C4-2B (cell line): ENCODE data around the gene PHOSPHO2.
A peak's percentile ranks its signal among the peaks of the same experiment; 100 is the strongest.

Source experiments
- H3K27ac ChIP-seq: fragments of 450-650 bp; 2 replicates; pipeline ENCODE4 v1.5.1; 2017
- ZFX ChIP-seq: fragments of 450-650 bp; IDR thresholded peaks from 2 replicates; pipeline ENCODE4 v1.6.1; 2017
- TF ChIP-seq, protein P1 (sequence below): fragments of 450-650 bp; conservative IDR thresholded peaks from 2 replicates; pipeline ENCODE4 v1.5.1; 2017; ENCODE audit warnings: mild to moderate bottlenecking

PHOSPHO2 gene

DNA sequence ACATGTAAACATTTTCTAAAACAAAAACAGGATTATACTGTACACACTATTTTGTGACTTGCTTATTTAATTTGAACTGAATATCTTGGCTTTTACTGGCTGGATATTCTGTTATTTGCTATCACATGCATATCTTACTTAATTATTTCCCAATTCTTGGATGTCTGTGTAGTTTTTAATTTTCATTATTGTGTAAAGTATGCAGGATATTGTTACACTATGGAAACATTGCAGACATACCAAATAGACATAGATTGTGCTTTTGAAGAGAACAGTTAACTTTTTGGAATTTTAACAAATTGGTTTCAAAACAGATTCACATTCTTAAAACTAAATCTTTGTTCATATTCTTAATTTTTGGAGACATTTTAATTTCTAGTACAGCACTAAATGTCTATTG lies 2.1 kb downstream of the PHOSPHO2 start:
- no peak overlapping the region for H3K27ac ChIP-seq
- no peak for TF ChIP-seq ZFX
- TF ChIP-seq, protein P1, sequence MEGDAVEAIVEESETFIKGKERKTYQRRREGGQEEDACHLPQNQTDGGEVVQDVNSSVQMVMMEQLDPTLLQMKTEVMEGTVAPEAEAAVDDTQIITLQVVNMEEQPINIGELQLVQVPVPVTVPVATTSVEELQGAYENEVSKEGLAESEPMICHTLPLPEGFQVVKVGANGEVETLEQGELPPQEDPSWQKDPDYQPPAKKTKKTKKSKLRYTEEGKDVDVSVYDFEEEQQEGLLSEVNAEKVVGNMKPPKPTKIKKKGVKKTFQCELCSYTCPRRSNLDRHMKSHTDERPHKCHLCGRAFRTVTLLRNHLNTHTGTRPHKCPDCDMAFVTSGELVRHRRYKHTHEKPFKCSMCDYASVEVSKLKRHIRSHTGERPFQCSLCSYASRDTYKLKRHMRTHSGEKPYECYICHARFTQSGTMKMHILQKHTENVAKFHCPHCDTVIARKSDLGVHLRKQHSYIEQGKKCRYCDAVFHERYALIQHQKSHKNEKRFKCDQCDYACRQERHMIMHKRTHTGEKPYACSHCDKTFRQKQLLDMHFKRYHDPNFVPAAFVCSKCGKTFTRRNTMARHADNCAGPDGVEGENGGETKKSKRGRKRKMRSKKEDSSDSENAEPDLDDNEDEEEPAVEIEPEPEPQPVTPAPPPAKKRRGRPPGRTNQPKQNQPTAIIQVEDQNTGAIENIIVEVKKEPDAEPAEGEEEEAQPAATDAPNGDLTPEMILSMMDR: no peak

DNA sequence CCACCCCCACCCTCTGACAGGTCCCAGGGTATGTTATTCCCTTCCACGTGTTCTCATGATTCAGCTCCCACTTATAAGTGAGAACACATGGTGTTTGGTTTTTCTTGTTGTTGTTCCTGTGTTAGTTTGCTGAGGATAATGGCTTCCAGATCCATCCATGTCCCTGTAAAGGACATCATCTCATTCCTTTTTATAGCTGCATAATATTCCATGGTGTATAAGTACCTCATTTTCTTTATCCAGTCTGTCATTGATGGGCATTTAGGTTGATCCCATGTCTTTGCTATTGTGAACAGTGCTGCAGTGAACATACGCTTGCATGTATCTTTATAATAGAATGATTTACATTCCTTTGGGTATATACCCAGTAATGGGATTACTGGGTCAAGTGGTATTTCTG lies 4.9 kb downstream of the PHOSPHO2 start:
- H3K27ac ChIP-seq: peak overlapping the region; percentile 36; the same call in 1 of the 2 replicates

DNA sequence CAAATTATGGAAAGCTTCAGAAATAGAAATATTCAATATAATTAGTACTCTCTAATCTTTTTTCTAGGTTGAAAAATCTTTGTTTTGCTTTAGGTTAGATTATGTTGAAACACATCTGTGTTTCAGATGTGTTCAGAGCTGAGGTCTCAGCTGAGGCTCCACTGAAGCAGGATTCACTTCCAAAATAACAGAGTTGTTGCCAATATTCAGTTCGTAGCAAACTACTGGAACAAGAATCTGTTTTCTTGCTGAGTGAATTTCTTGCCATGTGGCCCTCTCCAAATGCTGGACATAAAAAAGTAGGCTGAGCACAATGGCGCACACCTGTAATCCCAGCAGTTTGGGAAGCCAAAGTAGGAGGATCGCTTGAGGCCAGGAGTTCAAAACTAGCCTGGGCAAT lies 8.7 kb downstream of the PHOSPHO2 start:
- TF ChIP-seq, protein P1: no peak
- no peak for TF ChIP-seq ZFX
- no peak overlapping the region for H3K27ac ChIP-seq

- TF ChIP-seq, protein P1: no peak
- no peak for TF ChIP-seq ZFX
- peak overlapping the region; percentile 47; the same call in 1 of the 2 replicates for H3K27ac ChIP-seq
Observed at GRCh38 chr2:169704160-169704708, 10.0 kb downstream of the PHOSPHO2 start.

DNA sequence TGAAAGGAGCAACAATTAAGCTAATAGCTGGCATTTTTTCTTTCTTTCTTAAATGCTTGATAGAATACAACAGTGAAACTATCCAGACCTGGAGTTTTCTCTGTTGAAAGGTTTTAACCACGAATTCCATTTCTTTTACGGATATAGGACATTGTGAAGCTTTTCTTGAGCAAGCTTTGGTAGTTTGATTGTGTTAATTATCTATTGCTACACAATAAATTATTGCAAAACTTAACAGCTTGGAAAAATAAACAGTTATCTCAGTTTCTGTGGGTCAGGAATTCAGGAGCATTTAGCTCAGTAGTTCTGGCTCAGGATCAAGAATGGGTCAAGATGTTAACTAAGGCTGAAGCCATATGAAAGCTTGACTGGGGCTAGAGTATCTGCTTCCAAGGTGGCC lies 11.7 kb downstream of the PHOSPHO2 start:
- no peak overlapping the region for H3K27ac ChIP-seq
- TF ChIP-seq, protein P1: no peak
- no peak for TF ChIP-seq ZFX

GRCh38 chr2:169707626-169708025 lies 13.4 kb downstream of the PHOSPHO2 start:
- no peak overlapping the region for H3K27ac ChIP-seq
- TF ChIP-seq, protein P1: no peak
- TF ChIP-seq ZFX: no peak

- TF ChIP-seq ZFX: no peak
- no peak overlapping the region for H3K27ac ChIP-seq
Observed at GRCh38 chr2:169709331-169709730, 15.1 kb downstream of the PHOSPHO2 start.

GRCh38 chr2:169709981-169710380 lies 15.7 kb downstream of the PHOSPHO2 start:
- H3K27ac ChIP-seq: no peak overlapping the region

More at GRCh38 chr2:169709981-169710380, 15.7 kb downstream of the PHOSPHO2 start:
- TF ChIP-seq, protein P1: no peak
- no peak for TF ChIP-seq ZFX
